Fibroblast of lung (primary cell): ENCODE measurements around the gene MAML2.

Source experiments
- CTCF ChIP-seq, 2 donors: IDR thresholded peaks in 1 of 2; conservative IDR thresholded peaks in 1 of 2; 1 replicate in 1 of 2; 2 replicates in 1 of 2; pipeline ENCODE4 v1.5.1; 2011 to 2012; ENCODE audit warnings: low read length in 2 of 2, control low read depth in 1 of 2, inconsistent platforms in 1 of 2, low read depth in 1 of 2, mild to moderate bottlenecking in 1 of 2
- EZH2 ChIP-seq: IDR thresholded peaks from 2 replicates; pipeline ENCODE4 v1.5.1; 2012; ENCODE audit warnings: low read length, control low read depth, mild to moderate bottlenecking; ENCODE audit errors: missing control alignments

GRCh38 chr11:96326959-96327358 lies 16.0 kb downstream of the MAML2 start:
- TF ChIP-seq CTCF (conservative IDR thresholded peaks at IDR 0.05 in 1 of 2, IDR thresholded peaks at IDR 0.05 in 1 of 2; ENCODE audit: low read depth in 1 of 2, low read length in 2 of 2) = no peak
- TF ChIP-seq EZH2 = no peak
